ENCODE results near the gene SPINK8. TPM values are rescaled to one million over a fixed set of nuclear protein-coding genes. Genes with fewer than 3 reads are reported as not detected.

SPINK8 gene
- total RNA-seq, 2 experiments from 2014 or later, result not detected

DNA sequence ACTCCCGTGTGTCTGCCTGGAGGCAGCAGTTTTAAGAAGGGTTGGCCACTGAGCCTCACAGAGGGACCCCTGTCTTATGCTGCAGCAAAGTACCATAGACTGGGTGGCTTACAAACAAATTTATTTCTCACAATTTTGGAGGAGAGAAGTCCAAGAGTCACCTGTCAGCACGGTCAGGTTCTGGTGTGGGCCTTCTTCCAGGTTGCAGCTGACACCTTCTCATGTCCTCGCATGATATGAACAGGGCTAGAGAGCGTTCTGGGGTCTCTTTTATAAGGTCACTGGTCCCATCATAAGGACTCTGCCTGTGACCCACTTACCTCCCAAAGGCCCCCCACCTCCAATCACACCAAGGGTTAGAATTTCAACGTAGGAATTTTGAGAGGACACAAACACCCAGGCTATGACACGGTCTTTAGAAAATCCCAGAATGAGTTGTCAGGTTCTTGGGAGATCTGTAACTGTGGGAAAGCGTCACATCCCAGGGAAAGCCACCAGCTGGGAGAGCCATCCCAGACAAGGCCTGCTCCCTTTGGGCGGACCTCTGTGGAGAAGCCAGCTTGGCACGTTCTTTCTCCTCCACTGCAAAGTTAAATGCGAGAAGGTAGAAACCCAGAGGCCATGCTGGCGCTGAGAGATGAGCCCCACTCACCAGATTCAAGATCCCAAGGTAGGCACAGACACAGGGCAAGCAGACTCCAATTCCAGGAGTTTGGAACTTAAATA, 38.4 kb upstream of the SPINK8 start, which contains the start of gene FBXW12:
Gene FBXW12, plus strand, starts transcription at position 569 of the 726 bp plus-strand sequence. CDS start 549 bp downstream, outside the sequence.
- ATAC-seq (ENCODE audit: poor library complexity), result no peak
- no peaks in the 10 kb centered on the region for H3K9me3 Mint-ChIP-seq
- Histone ChIP-seq H3K4me3 (ENCODE audit: low read length) (no peak within 1 kb of the TSS), H3K9me3 (ENCODE audit: control insufficient read depth in 1 of 2, insufficient read depth in 1 of 2, low read length in 2 of 2) (no peaks in the 10 kb centered on the region), H3K36me3 (ENCODE audit: insufficient read depth, low read length) (no peaks in the 10 kb centered on the region), H3K4me1 (ENCODE audit: insufficient read depth, low read length) (no peaks in the 10 kb centered on the region), H3K27me3 (ENCODE audit: control insufficient read depth in 1 of 2, insufficient read depth in 2 of 2, low read length in 2 of 2) (no peaks in the 10 kb centered on the region), H3K27ac (ENCODE audit: low read depth in 1 of 2, low read length in 2 of 2) (no peak within 1 kb of the TSS)
- no peak within 1 kb of the TSS for H3K4me3 Mint-ChIP-seq
- H3K27me3 Mint-ChIP-seq, result no peaks in the 10 kb centered on the region
- no peak within 1 kb of the TSS for H3K27ac Mint-ChIP-seq
- intact Hi-C loops (cut with DNase I, micrococcal nuclease), result no loop called here
- POLR2A ChIA-PET, result no interaction called here
- no peaks in the 10 kb centered on the region for H3K4me1 Mint-ChIP-seq (ENCODE audit: low read depth)
- CTCF ChIA-PET, result no interaction called here
- DNase-seq, result no peak
- TF ChIP-seq, protein P1, sequence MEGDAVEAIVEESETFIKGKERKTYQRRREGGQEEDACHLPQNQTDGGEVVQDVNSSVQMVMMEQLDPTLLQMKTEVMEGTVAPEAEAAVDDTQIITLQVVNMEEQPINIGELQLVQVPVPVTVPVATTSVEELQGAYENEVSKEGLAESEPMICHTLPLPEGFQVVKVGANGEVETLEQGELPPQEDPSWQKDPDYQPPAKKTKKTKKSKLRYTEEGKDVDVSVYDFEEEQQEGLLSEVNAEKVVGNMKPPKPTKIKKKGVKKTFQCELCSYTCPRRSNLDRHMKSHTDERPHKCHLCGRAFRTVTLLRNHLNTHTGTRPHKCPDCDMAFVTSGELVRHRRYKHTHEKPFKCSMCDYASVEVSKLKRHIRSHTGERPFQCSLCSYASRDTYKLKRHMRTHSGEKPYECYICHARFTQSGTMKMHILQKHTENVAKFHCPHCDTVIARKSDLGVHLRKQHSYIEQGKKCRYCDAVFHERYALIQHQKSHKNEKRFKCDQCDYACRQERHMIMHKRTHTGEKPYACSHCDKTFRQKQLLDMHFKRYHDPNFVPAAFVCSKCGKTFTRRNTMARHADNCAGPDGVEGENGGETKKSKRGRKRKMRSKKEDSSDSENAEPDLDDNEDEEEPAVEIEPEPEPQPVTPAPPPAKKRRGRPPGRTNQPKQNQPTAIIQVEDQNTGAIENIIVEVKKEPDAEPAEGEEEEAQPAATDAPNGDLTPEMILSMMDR (IDR thresholded peaks at IDR 0.05), result no peak
- no peaks in the 10 kb centered on the region for H3K36me3 Mint-ChIP-seq (ENCODE audit: low read depth)

DNA sequence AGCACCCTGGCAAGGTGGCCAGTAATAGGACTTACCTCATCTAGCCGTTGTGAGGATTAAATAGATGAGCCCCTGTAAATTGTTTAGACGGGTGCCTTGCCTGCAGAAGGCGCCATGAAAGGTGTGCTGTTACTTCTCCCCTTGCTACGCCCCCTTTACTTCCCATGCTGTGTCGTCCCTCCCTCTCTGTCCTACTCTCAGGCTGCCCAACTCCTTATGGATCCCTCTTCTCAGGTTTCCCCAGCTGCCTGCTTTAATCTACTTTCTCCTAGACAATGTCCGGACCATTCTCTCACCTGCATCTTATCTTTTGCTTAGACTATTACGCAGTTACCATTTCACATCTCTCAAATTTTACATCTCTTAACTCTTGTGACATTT, 36.9 kb upstream of the SPINK8 start:
- intact Hi-C loops (cut with DNase I, micrococcal nuclease), result no loop called here
- H3K9me3 Mint-ChIP-seq, result no peaks in the 10 kb centered on the region
- ChIA-PET CTCF (no interaction called here), POLR2A (no interaction called here)
- TF ChIP-seq, protein P1 (IDR thresholded peaks at IDR 0.05), result no peak
- no peak overlapping the region for H3K27ac ChIP-seq (ENCODE audit: low read depth in 1 of 2, low read length in 2 of 2)
- no peaks in the 10 kb centered on the region for H3K27me3 Mint-ChIP-seq
- no peak overlapping the region for H3K27ac Mint-ChIP-seq
- H3K4me3 Mint-ChIP-seq, result no peak overlapping the region
- H3K36me3 Mint-ChIP-seq (ENCODE audit: low read depth), result no peaks in the 10 kb centered on the region
- H3K27me3 ChIP-seq (ENCODE audit: control insufficient read depth in 1 of 2, insufficient read depth in 2 of 2, low read length in 2 of 2), result no peaks in the 10 kb centered on the region
- H3K4me3 ChIP-seq (ENCODE audit: low read length), result no peak overlapping the region
- DNase-seq, result no peak
- H3K9me3 ChIP-seq (ENCODE audit: control insufficient read depth in 1 of 2, insufficient read depth in 1 of 2, low read length in 2 of 2), result no peaks in the 10 kb centered on the region
- ATAC-seq (ENCODE audit: poor library complexity), result no peak
- H3K4me1 Mint-ChIP-seq (ENCODE audit: low read depth), result no peaks in the 10 kb centered on the region
- H3K36me3 ChIP-seq (ENCODE audit: insufficient read depth, low read length), result no peaks in the 10 kb centered on the region
- no peaks in the 10 kb centered on the region for H3K4me1 ChIP-seq (ENCODE audit: insufficient read depth, low read length)

DNA sequence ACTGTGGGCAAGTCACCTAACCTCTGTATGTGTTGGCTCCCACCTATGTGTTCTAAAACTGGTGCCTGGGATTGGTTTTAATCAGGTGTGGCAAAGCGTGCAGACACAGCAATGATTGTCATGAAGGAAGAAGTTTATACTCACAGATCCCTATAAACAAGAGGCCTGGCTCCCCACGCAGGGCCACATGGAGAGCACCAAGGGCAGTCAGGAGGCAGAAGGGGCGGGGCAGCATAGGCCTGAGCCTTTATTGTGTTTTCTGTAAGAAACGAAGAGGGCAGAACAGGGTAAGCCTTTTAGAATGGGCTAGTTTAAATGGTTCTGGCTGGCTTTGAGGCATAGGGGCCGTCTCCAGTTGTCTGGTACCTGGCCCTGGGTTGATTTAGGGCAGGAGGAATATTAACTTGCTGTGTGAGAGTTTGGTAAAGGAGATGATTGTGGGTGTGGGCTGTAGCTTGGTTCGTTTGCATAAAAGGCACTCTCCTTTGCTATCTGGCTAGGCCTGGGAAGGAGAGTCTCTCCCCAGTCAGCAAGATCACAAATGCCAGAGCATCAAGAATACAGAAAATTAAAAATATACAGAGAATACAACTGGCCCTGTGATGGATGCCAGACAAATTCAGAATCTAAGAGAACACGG, 36.4 kb upstream of the SPINK8 start:
- no peaks in the 10 kb centered on the region for H3K36me3 Mint-ChIP-seq (ENCODE audit: low read depth)
- Histone ChIP-seq H3K27me3 (ENCODE audit: control insufficient read depth in 1 of 2, insufficient read depth in 2 of 2, low read length in 2 of 2) (no peaks in the 10 kb centered on the region), H3K27ac (ENCODE audit: low read depth in 1 of 2, low read length in 2 of 2) (no peak overlapping the region), H3K9me3 (ENCODE audit: control insufficient read depth in 1 of 2, insufficient read depth in 1 of 2, low read length in 2 of 2) (no peaks in the 10 kb centered on the region), H3K4me3 (ENCODE audit: low read length) (no peak overlapping the region), H3K36me3 (ENCODE audit: insufficient read depth, low read length) (no peaks in the 10 kb centered on the region), H3K4me1 (ENCODE audit: insufficient read depth, low read length) (no peaks in the 10 kb centered on the region)
- no peaks in the 10 kb centered on the region for H3K9me3 Mint-ChIP-seq
- intact Hi-C loops (cut with DNase I, micrococcal nuclease), result no loop called here
- DNase-seq (no peak), ATAC-seq (ENCODE audit: poor library complexity) (no peak)
- no peaks in the 10 kb centered on the region for H3K4me1 Mint-ChIP-seq (ENCODE audit: low read depth)
- ChIA-PET POLR2A (no interaction called here), CTCF (no interaction called here)
- H3K27ac Mint-ChIP-seq, result no peak overlapping the region
- TF ChIP-seq, protein P1 (IDR thresholded peaks at IDR 0.05), result no peak
- no peaks in the 10 kb centered on the region for H3K27me3 Mint-ChIP-seq
- H3K4me3 Mint-ChIP-seq, result no peak overlapping the region
